ENCODE measurements around the gene CGB3. TPM values are rescaled to one million over a fixed set of nuclear protein-coding genes. Genes with fewer than 3 reads are reported as not detected.
A peak's percentile ranks its signal among the peaks of the same experiment; 100 is the strongest.

CGB3 gene
- total RNA-seq, 1 donor from 2014 or later, result not detected

- Histone ChIP-seq H3K27me3 (ENCODE audit: control insufficient read depth, insufficient read depth, low read length) (no peaks in the 10 kb centered on the region), H3K36me3 (ENCODE audit: control insufficient read depth, insufficient read depth, low read length) (peaks cover 2% of the 10 kb centered on the region), H3K4me3 (ENCODE audit: low read depth, low read length) (peak within 1 kb of the TSS; percentile 67)
- DNase-seq (ENCODE audit: low read depth) (peak; percentile 47), FAIRE-seq (no peak)
- TF ChIP-seq CTCF (IDR thresholded peaks at IDR 0.05; ENCODE audit: insufficient read depth, low read length, severe bottlenecking), result peak; percentile 17
Measured at GRCh38 chr19:49064768-49065611, 40.9 kb upstream of the CGB3 start, which contains the start of gene NTF4. Gene NTF4 (minus strand): TSS chr19:49064818. CDS start chr19:49061997, 2,821 bp downstream.

- Histone ChIP-seq H3K4me3 (ENCODE audit: low read depth, low read length) (peak overlapping the region; percentile 67), H3K27me3 (ENCODE audit: control insufficient read depth, insufficient read depth, low read length) (no peaks in the 10 kb centered on the region), H3K36me3 (ENCODE audit: control insufficient read depth, insufficient read depth, low read length) (peaks cover 2% of the 10 kb centered on the region)
- TF ChIP-seq CTCF (IDR thresholded peaks at IDR 0.05; ENCODE audit: insufficient read depth, low read length, severe bottlenecking), result no peak
- peak; percentile 78 for DNase-seq (ENCODE audit: low read depth)
- no peak for FAIRE-seq
Measured at GRCh38 chr19:49064029-49064629, 40.0 kb upstream of the CGB3 start.

DNA sequence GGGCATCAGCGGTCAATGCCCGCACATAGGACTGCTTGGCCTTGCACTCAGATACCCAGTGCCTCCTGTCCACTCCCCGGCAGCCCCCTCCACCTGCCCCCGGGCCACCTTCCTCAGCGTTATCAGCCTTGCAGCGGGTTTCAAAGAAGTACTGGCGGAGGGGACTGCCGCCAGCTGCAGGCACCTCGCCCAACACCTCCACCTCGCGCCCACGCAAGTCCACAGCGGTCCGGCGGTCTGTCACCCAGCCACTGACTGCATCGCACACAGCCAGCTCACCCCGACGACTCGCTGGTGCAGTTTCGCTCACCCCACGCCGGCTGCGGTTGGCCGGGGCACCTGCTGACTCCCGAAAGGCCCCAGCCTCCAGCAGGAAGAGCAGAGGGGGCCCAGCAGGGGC is 37.3 kb upstream of the CGB3 start:
- Histone ChIP-seq H3K27me3 (ENCODE audit: control insufficient read depth, insufficient read depth, low read length) (no peaks in the 10 kb centered on the region), H3K4me3 (ENCODE audit: low read depth, low read length) (no peak overlapping the region), H3K36me3 (ENCODE audit: control insufficient read depth, insufficient read depth, low read length) (peaks cover 2% of the 10 kb centered on the region)
- TF ChIP-seq CTCF (IDR thresholded peaks at IDR 0.05; ENCODE audit: insufficient read depth, low read length, severe bottlenecking), result no peak
- DNase-seq (ENCODE audit: low read depth), result no peak
- no peak for FAIRE-seq

DNA sequence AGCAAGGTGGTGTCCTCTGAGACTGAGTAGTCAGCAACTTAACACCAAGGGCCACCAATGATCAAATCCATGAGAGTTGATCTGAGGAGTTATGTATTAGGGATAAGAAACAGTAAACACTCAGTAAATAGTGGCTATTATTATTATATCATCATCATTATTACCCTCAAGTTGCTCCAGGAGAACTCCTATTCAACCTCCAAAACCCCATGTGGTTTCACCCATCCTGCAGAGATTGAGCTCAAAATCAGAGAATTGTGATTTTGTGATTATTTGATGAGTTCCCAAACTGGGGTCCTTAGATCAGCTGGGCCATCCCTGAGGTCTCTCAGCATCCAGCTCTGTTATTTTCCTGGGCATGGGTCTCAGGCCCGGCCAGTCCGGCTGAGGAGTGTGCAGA is 36.9 kb upstream of the CGB3 start:
- peaks cover 2% of the 10 kb centered on the region for H3K36me3 ChIP-seq (ENCODE audit: control insufficient read depth, insufficient read depth, low read length)
- TF ChIP-seq CTCF (IDR thresholded peaks at IDR 0.05; ENCODE audit: insufficient read depth, low read length, severe bottlenecking), result no peak
- no peak for FAIRE-seq
- no peaks in the 10 kb centered on the region for H3K27me3 ChIP-seq (ENCODE audit: control insufficient read depth, insufficient read depth, low read length)
- H3K4me3 ChIP-seq (ENCODE audit: low read depth, low read length), result no peak overlapping the region
- DNase-seq (ENCODE audit: low read depth), result no peak

DNA sequence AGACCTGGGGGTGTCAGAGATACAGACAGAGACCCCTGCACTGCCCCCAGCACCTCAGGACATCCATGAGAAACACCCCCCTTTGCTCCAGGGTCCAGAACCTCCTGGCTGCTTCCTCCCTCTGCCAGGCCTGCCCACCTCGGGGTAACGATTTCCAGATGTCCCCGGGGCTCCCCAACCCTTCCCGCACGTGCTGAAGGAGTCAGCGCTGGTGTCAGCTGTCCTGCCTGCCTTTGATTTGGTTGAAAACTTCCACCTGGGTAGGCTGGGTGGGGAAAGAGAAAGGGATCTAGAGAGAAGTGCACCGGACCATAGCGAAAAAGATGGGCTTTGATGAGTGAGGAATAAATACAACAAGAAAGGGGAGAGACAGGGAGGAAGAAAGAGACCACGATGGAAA is 34.9 kb upstream of the CGB3 start:
- no peaks in the 10 kb centered on the region for H3K27me3 ChIP-seq (ENCODE audit: control insufficient read depth, insufficient read depth, low read length)
- DNase-seq (ENCODE audit: low read depth), result no peak

More for the DNA sequence above, 34.9 kb upstream of the CGB3 start:
- Histone ChIP-seq H3K36me3 (ENCODE audit: control insufficient read depth, insufficient read depth, low read length) (peaks cover 2% of the 10 kb centered on the region), H3K4me3 (ENCODE audit: low read depth, low read length) (no peak overlapping the region)
- TF ChIP-seq CTCF (IDR thresholded peaks at IDR 0.05; ENCODE audit: insufficient read depth, low read length, severe bottlenecking), result no peak
- FAIRE-seq, result no peak

All from bronchial epithelial cell (primary cell).